ENCODE measurements around the gene LHX2.

The LHX2 gene

DNA sequence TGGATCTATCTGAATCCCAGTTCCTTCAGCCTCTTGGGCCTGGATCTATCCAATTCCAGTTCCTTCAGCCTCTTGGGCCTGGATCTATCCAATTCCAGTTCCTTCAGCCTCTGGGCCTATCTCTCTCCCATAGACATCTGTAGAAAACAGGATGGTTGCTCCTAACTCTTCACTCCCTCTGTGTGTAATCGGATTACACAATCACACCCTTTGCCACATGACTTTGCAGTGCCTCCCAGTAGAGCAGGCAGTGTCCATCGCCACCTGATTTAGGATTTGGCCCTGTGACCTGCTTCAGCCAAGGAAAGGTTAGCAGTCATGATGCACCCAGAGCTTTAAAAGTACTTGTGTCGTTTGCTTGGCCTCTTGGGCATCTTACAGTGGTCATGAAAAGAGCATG, 56.7 kb downstream of the LHX2 start:
- ATAC-seq: no peak

DNA sequence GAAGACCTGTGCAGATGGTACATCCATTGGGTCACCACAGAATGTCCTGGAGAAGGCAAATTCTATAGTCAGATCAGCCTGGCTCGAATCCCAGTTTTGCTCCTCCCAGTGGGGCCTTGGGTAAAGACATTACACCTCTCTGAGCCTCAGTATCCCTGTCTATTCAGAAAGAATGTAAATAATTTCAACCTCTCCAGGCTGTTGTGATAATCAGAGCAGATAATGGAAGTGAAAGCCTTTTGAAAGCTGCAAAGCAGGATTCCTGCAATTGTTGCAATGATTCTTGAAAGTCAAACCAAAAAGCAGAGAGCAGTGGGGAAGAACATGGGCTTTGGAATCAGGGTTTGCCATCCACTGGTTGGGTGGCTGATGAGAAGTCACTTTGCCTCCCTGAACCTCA, 63.2 kb downstream of the LHX2 start:
- no peak for ATAC-seq

DNA sequence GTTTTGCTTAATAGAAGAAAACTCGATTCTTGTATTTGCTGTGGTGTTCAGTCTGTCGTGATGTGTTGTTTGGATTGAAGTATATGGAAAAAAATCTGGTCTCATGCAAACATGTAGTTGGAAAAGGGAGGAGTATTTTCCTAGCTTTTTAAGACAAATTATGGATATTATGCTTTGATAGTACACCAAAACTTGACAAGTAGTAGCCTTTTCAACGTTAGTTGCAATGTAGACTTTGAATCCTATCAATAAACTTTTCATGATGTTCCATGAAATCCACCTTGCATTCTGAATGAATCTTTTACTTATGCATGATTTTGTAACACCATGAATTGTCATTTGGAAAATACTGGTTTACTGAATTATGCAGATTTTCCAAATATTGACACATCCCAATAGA, 64.2 kb downstream of the LHX2 start:
- no peak for ATAC-seq

DNA sequence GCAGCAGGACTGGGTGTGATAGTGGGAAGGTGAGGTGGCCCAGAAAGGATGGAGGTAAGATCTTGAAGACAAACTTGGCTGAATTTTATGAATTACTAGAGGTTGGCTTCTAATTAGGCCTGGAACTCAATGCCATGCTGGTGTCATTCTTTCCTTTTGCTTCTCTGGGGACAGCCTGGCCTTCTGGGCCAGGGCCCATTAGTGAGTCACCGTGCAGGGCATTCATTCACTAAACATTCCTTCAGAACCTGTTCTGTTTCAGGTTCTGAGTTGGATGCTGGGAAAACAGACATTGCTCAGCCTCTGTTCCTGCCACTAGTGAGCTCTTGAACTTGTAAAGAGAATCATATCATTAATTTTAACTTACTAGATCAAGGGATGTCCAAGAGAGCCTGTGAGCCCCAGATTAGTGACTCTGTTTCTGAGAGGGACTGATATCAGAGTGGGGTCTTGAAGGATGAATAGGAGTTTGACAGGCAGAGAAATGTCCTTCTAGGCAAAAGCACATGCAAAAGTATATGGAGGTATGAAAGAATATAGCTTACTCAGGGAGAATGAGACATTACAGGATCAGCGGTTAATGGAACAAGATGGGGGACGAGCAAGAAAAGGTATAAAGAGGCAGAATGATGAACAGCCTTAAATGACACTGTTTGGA, 66.5 kb downstream of the LHX2 start:
- ATAC-seq: no peak

DNA sequence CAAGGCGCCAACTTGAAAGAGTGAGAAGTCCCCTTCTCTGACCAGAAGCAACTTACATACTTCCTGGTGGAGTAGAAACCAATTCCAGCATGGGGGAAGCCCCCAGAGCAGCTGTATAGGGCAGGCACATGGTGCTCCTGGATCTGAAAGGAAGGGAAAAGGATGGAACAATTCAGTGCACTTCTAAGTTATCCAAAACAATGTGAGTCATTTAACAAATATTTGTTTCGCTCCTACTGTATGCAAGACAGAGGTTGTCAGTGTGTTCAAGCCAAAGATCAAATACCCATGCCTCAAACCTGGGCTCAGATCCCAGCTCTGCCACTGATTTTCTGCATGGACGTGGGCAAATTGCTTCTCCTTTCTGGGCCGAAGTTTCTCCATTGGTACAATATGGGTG, 67.1 kb downstream of the LHX2 start:
- no peak for ATAC-seq

DNA sequence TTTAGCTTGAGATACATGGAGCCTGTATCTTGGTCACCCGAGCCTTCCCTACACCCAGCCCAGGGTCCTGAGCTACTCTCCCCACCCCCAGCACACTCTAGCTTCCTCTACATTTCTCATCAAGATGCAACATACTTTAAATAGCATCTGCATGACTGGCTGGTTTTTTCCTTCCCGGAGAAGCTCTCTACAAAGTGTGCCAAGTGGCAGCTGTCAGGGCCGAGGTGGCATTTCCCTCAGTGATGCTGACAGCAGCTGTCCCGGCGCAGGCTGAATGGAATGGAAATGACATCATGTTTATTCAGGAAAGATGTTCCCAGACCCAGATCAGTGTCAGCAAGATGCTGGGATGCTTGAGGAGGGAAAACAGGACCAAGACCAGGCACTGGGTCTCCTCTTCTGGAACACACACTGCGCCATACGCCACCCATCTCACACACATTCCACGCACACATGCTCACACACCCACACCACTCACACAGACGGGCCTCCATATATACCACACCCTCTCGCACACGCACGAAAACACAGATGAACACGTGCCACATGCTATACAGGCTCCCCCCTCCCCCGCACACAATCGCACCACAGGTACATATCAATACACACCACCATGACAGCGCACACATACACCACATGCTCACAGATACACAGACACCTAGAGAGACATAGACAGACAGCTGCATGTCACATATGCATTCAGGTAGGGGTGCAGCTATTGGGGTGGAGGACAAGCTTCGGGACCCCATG, 67.8 kb downstream of the LHX2 start:
- ATAC-seq: no peak

DNA sequence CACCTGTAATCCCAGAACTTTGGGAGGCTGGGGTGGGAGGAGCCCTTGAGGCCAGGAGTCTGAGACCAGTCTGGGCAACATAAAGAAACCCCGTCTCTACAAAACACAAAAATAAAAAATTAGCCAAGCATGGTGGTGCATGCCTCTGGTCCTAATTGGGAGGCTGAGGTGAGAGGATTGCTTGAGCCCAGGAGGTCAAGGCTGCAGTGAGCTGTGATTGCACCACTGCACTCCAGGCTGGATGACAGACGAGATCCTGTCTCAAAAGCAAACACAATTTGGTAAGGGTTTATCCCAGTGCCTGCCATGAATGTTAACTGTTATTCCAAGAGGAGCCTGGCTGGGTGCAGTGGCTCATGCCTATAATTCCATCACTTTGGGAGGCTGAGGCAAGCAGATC, 71.1 kb downstream of the LHX2 start:
- no peak for ATAC-seq

All from activated CD4-positive, CD25-positive, alpha-beta regulatory T cell treated with anti-CD3 and anti-CD28 coated beads, Interleukin-2, amount 50 U/mL, for 24 hours (primary cell).